GM19463 (cell line): ENCODE results near the gene FMNL2.

ENCODE experiments used
- ATAC-seq: cut with Tn5 transposase; IDR thresholded peaks from one replicate; pipeline ENCODE4 v1.9.1; 2021; ENCODE audit warnings: mild to moderate bottlenecking, moderate library complexity; ENCODE audit not compliant: unreplicated experiment

FMNL2 gene

DNA sequence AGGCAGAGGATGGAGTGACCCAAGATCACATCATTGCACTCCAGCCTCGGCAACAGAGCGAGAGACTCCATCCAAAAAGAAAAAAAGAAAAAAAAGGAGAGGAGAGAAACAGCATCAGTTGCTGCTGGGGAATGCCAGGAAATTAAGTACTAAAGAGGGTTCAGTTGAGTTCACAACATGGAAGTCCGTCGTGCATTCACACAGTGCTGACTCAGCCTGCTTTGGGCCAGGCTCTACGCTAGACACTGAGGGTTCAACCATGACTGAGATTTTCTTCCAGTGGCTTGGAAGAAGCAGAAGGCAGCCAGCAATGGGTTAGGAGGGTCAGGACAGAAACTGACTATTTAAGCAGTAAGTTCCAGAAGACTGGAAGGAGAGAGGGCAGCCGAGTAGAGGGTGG, 108.8 kb downstream of the FMNL2 start:
- no peak for ATAC-seq

DNA sequence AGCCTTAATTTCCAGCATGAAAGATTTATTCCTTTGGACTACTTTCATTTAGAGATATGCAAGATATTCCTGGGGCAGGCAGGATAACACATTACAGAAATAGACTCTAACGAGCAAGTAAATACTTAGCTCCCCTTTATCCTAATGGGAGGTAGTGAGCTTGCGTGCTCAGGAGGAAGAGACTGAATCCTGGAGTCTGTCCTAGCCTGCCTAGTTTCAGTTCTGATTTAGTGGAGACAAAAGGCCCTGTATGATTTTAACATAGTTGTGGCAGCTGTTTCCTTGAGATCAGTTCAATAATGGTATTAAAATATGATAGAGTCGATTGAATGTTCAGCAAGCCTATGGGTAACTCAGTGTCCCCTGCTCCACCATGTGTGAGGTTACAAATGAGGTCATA, 109.5 kb downstream of the FMNL2 start:
- no peak for ATAC-seq

DNA sequence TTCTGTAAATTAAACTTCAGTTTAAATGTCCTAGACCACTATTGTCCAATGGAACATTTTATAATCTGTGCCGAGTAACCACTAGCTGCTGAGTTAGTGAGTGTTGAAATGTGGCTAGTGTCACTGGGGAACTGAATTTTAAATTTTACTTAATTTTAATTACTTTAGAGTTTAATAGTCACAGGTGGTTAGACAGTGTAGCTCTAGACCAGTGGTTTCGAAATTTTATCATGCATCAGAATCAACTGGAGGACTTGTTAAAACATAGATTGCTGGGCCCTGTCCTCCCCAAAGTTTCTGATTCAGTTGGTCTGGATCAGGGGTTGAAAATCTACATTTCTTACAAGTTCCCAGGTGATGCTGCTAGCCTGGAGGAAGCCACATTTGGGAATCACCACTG, 110.4 kb downstream of the FMNL2 start:
- peak; percentile 6 for ATAC-seq

DNA sequence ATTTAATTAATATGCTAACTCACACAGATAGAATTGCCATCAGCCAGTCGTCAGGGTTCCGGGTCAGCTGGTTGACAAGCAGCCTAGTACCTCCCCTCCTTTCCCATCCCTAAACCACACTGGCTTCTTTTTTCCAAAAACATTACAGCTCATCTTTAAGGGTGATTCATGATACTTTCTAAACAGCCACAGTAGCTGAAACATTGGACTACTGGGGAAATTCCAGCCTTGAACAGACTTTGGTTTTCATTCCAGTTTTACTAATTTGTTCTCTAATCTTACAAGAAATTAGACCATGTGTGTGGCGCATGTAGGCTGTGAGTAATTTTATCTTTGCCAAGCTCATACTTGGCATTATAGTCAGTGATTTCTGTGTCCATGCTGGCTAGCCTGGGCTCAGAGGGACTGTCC, 110.8 kb downstream of the FMNL2 start:
- peak; percentile 63 for ATAC-seq

DNA sequence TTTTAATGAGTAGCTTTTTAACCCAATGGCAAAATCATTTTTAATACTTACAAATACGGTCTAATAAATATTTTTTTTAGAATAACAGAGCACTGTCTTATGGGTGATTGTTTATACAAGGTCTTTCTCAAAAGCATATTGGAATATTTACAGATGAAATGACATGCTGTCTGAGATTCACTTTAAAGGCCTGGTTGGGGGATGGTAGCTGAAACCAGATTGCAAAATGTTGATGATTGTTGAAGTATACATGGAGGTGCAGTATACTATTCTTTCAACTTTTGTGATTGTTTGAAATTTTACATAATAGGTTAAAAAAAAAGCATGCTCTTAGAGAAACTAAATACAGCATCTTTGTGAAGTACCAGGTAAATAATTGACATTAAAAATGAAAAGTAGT, 111.2 kb downstream of the FMNL2 start:
- ATAC-seq, result no peak

DNA sequence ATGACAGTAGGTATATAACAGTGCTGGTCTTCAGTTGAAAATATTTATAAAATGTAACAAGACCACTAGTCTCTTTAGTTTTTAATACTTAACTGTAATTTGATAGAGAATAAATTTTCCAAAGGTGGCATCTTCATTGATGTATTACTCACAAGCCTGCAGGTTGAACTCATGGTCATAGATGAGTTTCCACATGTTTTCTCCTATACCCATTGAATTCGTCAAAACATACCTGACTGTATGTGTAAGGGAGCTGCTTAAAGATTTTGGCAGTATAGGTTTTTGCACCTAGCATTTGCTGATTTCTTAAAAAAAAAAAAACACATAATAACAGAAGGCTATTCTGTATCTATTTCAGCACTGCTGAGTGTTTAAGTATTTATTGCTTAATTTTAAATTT, 112.9 kb downstream of the FMNL2 start:
- no peak for ATAC-seq

DNA sequence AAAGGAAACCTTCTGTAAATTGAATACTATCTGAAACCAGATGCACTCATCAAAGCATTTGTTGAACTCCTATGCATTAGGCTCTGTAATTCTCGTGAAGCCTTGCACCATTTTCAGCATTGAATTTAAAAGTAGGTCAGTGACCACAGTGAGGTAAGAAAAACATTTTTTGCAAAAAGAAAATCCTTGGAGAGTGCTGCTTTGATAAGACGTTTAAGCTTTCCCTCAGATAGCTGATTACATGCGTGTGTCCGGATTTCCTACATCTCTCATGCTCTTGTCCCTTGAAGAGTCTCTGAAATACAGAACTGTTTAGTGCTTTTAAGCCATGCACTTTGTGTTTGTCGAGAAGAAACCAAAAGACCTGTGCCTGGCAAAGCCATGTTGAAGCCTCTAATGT, 113.6 kb downstream of the FMNL2 start:
- no peak for ATAC-seq

DNA sequence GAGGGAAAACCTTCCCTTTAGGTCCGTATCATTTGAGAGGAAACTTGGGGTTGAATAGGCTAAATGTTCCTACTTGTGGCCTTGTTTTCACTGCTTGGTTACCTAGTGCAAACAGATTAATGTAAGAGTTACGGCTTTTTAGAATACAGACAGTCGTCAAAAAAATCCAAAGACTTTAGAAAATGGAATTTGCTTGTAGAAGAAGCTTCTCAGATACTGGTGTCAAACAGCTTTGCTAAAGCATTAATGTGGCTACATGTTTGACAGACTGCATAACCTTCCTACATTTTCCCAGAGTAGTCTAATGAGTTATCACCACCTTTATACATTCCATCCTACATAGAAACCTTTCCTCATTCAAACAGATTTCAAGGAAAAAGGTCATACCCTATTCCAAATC, 114.6 kb downstream of the FMNL2 start:
- ATAC-seq, result no peak

DNA sequence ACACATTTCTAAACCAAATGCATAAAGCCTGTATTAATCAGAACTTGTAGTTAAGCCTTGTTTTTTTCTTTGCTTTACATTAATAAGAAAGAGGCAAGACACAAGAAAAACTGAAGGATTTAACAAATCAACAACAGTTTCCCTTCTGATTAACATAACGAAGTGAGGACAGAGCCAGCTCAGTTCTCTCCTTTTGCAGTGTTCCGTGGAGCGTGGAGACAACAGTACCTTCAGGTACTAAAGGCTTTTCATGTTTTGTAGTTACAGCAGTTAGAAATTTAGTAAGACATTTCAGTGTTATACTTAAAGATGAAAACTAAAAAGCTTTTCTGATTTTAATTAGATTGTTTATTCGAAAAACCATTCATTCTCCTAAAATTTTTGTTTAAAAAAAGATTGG, 115.2 kb downstream of the FMNL2 start:
- ATAC-seq, result no peak

DNA sequence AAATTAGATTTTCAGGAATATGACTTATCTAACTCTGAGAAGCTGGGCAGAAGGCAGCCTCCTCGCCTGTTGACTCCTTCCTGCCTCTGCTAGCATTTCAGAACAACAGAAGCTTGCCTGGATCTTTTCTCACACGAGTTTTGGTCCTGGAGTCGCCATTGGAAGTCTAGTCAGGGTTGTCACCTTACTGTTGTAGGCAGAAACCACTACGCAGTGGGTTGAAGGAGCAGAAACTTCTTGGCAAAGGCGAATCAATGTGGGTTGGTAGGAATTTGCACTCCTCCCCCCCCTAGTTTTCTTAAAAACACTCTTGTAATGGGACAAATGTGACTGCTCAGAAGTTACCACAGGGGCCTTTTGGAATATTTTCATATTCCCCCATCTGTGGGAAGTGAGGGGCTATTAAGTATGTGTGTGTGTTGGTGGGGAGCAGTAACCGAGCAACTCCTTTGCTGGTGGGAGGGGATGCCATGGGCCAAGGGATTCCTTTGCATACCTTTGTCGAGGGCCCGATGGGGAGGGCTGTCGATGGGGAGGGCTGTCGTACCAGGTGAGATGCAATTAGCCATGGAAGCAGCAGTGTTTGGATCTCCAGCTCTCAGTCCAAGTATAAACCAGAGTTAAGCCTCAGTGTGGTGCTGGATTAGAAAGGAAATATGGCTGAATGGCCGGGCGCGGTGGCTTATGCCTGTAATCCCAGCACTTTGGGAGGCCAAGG, 117.4 kb downstream of the FMNL2 start:
- ATAC-seq, result no peak

DNA sequence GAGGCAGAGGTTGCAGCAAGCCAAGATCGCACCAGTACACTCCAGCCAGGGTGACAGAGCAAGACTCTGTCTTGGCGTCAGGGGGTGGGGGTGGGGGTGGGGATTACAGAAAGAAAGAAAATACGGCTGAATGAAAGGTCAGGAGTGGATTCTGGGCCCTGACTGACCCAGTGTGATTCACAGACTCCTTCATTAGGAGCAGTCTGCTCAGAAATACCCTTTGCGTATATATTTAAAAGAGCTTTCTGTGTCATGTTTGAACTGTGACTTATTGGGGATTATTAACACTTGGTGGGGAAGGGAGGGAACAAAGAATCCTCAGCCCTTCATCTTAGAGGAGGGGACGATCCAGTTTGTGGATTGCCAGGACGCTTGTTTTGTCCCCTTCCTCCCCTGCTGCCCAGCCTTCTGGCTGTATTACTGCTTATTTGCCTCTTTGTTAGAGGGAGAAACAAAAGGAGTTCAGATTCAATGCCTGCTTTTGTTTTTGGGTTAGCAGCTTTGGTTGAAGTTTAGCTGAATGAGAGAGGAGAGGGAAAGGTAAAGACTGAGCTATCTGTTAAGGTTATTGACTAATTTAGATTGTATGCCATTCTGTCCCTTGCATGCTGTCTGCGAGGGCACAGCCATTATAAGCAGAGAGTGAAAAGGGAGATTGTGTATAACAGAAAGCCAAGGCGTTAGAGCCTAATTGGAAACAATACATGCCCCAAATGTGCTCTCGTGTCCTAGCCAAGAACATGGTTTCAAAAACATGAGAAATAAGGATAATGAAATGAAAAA, 118.3 kb downstream of the FMNL2 start:
- no peak for ATAC-seq

DNA sequence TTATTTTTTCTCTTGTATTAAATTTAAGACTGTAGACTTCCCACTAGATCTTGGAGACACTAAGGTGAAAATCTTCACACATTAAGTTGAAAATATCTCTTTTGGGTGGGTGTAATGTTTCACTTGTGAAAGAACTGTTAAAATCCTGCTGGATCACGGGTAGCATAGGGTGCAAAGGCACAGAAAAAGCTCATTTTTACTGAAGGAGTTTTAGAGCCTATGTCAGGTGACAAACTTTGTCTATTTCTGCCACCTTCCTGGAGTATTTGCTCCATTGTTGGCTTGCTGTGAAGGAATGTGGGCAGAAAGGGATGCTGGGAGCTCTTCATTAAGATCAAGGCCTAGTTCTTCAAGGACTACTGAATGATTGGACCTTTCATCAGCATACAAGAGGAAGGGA, 119.4 kb downstream of the FMNL2 start:
- ATAC-seq, result no peak

DNA sequence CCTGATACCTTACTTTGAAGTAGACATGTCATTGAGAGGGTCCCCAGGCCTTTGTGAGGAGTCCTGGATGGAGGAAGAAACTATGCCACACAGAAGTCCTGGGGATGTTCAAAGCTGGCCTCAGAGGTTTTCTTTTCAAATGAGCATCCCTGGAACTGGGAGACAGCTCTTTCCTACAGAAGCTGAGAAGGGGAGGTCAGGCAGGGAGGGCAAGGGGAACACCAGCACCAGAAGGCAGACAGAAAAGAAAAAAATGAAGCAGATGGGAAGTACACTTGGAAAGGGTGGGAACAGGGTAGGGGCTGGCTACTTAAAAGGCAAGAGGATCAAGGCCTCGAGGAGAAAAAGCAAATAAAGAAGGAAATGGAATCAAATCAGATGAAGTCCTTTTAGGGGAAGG, 120.0 kb downstream of the FMNL2 start:
- no peak for ATAC-seq

DNA sequence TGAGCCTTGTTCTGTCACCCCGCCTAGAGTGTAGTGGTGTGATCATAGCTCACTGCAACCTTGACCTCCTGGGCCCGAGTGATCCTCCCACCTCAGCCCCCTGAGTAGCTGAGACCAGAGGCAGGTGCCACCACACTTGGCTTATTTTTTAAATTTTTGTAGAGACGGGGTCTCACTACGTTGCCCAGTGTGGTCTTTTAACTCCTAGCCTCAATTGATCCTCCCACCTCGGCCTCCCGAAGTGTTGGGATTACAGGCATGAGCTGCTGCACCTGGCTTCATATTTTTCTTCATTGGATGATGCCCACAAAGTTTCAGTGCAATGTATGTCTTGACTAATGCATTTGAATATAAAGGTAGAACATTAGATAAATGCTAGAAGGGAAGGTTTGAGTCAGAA, 120.8 kb downstream of the FMNL2 start:
- ATAC-seq, result no peak

DNA sequence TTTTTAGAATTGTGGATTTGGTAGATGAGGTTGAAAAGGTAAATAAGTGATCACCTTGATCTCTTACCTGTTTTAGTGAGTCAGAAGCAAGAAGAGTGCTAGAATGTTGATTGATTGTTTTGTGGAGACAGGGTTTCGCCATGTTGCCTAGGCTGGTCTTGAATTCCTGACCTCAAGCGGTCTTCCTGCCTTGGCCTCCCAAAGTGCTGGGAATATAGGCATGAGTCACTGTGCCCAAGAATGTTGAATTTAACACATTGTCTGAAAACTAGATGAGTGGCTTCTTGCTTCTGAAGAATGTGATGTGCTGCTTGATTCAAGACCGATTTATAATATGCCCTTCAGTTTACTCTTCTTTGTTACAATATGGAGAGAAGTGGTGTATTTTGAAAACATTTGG, 121.3 kb downstream of the FMNL2 start:
- no peak for ATAC-seq

DNA sequence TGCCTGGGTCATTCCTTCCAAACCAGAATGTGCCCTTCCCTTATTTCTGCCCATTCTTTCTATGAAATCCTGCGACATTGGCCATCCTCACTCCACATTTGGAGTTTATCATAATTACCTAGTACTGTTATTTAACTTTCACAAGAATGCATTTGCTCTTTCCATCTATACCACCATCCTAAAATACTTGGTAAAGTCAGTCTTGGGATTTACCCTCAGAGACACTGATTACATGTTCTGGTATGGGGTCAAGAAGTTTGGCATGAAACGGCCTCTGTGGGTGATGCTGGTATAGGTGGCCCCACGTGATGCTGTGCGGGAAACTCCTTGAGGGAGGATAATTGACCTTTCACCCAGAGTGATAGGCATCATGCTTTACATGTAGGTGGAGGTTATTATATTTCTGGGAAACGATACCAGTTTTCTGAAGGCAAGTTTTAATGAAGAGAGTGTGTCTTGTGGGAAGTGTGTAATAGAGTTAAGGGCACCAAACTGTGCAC, 123.5 kb downstream of the FMNL2 start:
- no peak for ATAC-seq

DNA sequence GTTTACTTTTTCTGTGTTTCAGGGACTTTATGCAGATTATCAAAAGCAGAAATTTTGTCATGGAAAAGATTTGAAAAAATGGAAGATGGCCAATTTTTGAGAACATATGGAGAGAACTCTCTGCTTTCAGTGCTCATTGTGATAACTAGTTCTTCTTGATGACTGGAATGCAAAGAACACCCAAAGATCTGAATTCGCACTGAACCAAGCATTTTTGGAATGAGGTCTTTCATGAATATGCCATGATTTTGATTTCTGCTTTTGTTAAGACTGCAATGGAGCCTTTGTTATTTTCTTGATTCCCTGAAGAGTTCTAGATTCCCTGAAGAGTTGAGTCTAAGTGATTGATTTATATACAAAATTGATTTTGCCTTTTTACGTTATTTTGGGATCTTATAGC, 124.1 kb downstream of the FMNL2 start:
- ATAC-seq, result no peak

DNA sequence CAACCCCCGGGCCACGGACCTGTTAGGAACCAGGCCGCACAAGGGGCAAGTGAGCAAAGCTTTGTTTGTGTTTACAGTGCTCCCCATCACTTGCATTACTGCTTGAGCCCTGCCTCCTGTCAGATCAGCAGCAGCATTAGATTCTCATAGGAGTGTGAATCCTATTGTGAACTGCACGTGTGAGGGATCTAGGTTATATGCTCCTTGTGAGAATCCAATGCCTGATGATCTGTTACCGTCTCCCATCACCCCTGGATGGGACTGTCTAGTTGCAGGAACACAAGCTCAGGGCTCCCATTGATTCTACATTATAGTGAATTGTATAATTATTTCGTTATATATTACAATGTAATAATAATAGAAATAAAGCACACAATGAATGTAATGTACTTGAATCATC, 125.6 kb downstream of the FMNL2 start:
- ATAC-seq, result no peak

DNA sequence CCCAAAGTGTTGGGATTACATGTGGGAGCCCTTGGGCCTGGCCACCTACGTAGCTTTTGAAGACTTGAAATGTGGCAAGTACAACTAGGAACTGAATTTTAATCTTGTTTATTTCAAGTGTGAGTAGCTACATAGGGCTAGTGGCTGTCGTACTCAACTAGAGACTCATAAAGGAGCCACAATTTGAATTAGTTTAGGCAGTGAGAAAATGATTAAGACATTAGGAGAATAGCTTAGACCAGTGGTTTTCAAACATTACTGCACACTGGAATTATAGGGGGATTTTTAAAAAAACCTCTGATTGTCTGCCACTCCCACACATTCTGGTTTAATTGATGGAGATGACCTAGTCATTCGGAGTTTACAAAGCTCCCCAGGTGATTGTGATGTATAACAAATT, 127.1 kb downstream of the FMNL2 start:
- ATAC-seq, result no peak

DNA sequence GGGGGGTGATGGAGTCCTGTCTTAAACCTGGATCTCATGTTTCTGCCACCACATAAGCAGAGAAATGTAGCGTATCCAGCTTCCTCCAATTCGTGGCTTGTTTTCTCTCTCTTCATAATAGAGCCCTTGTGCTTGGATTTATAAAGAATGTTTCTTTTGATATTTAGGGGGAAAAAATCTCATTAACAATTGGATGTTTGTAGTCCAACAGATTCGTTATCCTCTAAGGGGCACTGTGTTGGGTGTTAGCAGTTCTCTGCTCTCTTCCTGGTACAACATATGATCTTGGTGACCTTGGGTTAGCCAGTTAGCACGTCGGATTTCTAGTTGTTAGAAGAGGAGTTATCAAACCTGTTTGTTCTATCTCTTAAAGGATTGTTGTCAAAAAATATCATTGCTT, 127.8 kb downstream of the FMNL2 start:
- ATAC-seq, result no peak

DNA sequence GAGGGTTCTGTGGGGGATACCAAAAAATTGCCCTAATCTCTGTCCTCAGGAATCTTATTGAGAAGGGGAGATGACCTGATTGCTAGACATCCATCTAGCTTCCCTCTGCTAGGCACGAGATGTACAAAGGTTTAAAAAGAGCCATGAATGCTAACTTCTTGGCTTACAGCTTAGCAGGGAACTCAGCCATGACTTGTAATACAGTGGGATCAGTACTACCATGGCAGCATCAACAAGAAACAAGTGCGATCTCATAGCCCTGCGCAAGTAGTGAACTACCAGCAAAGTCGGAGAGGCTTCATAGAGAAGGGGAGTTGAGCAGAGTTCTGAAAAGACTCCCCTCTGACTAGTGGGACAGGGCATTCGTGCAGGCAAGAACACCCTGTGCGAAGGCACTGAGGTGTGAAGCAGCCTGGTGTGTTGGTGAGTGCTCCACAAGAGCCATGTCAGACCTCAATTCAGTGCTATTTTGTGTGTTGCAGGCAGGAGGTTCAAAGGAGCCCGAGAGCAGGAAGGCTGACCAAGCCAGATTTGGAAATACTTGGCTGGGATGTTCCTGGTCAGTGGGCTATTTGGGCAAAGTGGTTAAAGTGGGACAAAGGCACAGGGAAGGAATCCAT, 130.0 kb downstream of the FMNL2 start:
- no peak for ATAC-seq

DNA sequence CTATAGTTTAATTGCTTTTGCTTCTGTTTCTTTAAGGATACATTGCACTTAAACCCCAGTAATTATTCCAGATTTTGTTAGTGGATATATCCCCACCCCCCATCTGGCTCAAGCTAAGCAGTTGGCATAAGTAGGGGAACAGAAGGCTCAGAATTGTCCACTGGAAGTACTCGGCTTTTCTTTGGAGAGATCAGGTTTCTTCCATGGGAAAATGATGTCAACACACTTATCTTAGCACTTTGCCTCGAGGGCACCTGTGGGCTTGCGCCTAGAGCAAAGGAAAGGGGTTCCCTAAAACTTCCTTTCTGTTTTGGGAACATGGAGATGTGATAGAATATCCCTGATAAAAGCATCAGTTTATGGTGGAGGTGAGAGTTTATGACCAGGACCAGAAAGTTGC, 130.6 kb downstream of the FMNL2 start:
- ATAC-seq, result no peak
